Ascending aorta (tissue), 2 donors: ENCODE measurements around the gene LTB4R. TPM values are rescaled to one million over a fixed set of nuclear protein-coding genes. Genes with fewer than 3 reads are reported as not detected.

Experiments
- DNase-seq, 2 donors: peaks; one replicate each; pipeline ENCODE4 v3.0.0-alpha.2; 2019; ENCODE audit warnings: low spot score in 2 of 2
- H3K27ac ChIP-seq, 2 donors: fragments of 200-600 bp; sonication (generic); one replicate each; pipeline ENCODE4 v1.5.1; 2016 to 2017; ENCODE audit warnings: mild to moderate bottlenecking in 1 of 2
- H3K27me3 ChIP-seq: fragments of 200-600 bp; sonication (generic); one replicate; pipeline ENCODE4 v1.5.1; 2017
- H3K36me3 ChIP-seq, 2 donors: fragments of 200-600 bp; sonication (generic); one replicate each; pipeline ENCODE4 v1.5.1; 2016
- H3K4me1 ChIP-seq, 2 donors: fragments of 200-600 bp; sonication (generic); one replicate each; pipeline ENCODE4 v1.5.1; 2016 to 2017; ENCODE audit warnings: mild to moderate bottlenecking in 1 of 2
- H3K4me3 ChIP-seq, 2 donors: fragments of 200-600 bp; sonication (generic); one replicate each; pipeline ENCODE4 v1.5.1; 2016 to 2017; ENCODE audit warnings: mild to moderate bottlenecking in 1 of 2
- H3K9me3 ChIP-seq, 2 donors: fragments of 200-600 bp; sonication (generic); one replicate each; pipeline ENCODE4 v1.5.1; 2016
- CTCF ChIP-seq, 3 experiments: fragments of 200-600 bp in 2 of 3; fragments of 450-650 bp in 1 of 3; sonication (generic) in 2 of 3; IDR thresholded peaks; one replicate each; pipeline ENCODE4 v1.5.1; 2016 to 2019; ENCODE audit warnings: antibody characterized with exemption in 3 of 3, mild to moderate bottlenecking in 1 of 3, moderate library complexity in 1 of 3
- intact Hi-C: fragments of 100-400 bp; cut with DNase I; formaldehyde crosslinking; loops from one replicate; pipeline ENCODE4 v1.15.1; 2023
- total RNA-seq: library from RNA; depleted of rRNA; stranded (reverse); fragments of >200 nt; gene quantifications from one replicate; pipeline ENCODE4 v1.1.0, GENCODE V29; 2016

The LTB4R gene
- total RNA-seq, 1 donor from 2014 or later: 3.6 TPM

DNA sequence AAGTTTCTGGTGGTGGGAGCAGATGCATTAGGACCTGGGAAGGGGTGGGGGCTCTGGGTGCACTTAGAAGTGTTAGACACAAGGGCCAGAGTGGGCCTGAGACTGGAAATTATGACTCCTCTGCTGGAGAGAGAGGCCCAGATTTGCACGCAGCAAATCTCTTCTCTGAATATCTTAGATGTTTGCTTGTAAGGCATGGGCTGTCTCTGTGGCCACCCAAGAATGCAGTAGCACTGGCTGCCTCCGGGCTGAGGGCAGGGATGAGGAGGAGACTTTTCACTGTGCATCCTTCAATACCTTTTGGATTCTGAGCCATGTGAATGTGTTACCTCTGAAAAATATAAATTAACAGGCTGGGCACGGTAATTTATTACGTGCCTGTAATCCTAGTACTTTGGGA lies 26.0 kb upstream of the LTB4R start:
- H3K9me3 ChIP-seq: no peaks in the 10 kb centered on the region
- TF ChIP-seq CTCF (IDR thresholded peaks at IDR 0.05): no peak

GRCh38 chr14:24286996-24287395 lies 24.3 kb upstream of the LTB4R start:
- TF ChIP-seq CTCF (IDR thresholded peaks at IDR 0.05): no peak
- Histone ChIP-seq H3K4me3 (no peak overlapping the region), H3K27ac (no peak overlapping the region), H3K9me3 (no peaks in the 10 kb centered on the region), H3K27me3 (no peaks in the 10 kb centered on the region), H3K4me1 (no peaks in the 10 kb centered on the region), H3K36me3 (peaks cover 20 to 27% of the 10 kb centered on the region in 2 donors)
- intact Hi-C loops: no loop called here
- no peak for DNase-seq

More for the DNA sequence above, 26.0 kb upstream of the LTB4R start:
- H3K4me3 ChIP-seq: no peak overlapping the region
- H3K4me1 ChIP-seq: no peaks in the 10 kb centered on the region
- no peak overlapping the region for H3K27ac ChIP-seq
- H3K36me3 ChIP-seq: peaks cover 4 to 10% of the 10 kb centered on the region in 2 donors
- intact Hi-C loops: no loop called here
- DNase-seq: no peak
- H3K27me3 ChIP-seq: no peaks in the 10 kb centered on the region

GRCh38 chr14:24289649-24290280 lies 21.5 kb upstream of the LTB4R start:
- H3K4me1 ChIP-seq: no peaks in the 10 kb centered on the region
- intact Hi-C loops: no loop called here
- H3K27ac ChIP-seq: no peak overlapping the region
- TF ChIP-seq CTCF (IDR thresholded peaks at IDR 0.05): no peak
- DNase-seq: no peak
- no peaks in the 10 kb centered on the region for H3K27me3 ChIP-seq
- H3K9me3 ChIP-seq: no peaks in the 10 kb centered on the region
- H3K4me3 ChIP-seq: no peak overlapping the region
- H3K36me3 ChIP-seq: peaks cover 28 to 33% of the 10 kb centered on the region in 2 donors

GRCh38 chr14:24290746-24291145 lies 20.6 kb upstream of the LTB4R start:
- Histone ChIP-seq H3K9me3 (no peaks in the 10 kb centered on the region), H3K36me3 (peaks cover 32 to 34% of the 10 kb centered on the region in 2 donors)
- intact Hi-C loops: no loop called here

GRCh38 chr14:24291446-24292117 lies 19.7 kb upstream of the LTB4R start:
- no peak overlapping the region for H3K4me3 ChIP-seq

More at GRCh38 chr14:24290746-24291145, 20.6 kb upstream of the LTB4R start:
- no peaks in the 10 kb centered on the region for H3K27me3 ChIP-seq
- no peak for DNase-seq
- TF ChIP-seq CTCF (IDR thresholded peaks at IDR 0.05): no peak
- H3K4me3 ChIP-seq: no peak overlapping the region
- no peaks in the 10 kb centered on the region for H3K4me1 ChIP-seq
- no peak overlapping the region for H3K27ac ChIP-seq

More at GRCh38 chr14:24291446-24292117, 19.7 kb upstream of the LTB4R start:
- Histone ChIP-seq H3K4me1 (no peaks in the 10 kb centered on the region), H3K27ac (no peak overlapping the region), H3K27me3 (no peaks in the 10 kb centered on the region), H3K9me3 (no peaks in the 10 kb centered on the region), H3K36me3 (peaks cover 40 to 41% of the 10 kb centered on the region in 2 donors)
- DNase-seq: no peak
- intact Hi-C loops: no loop called here
- TF ChIP-seq CTCF (IDR thresholded peaks at IDR 0.05): no peak
